Stimulated activated naive B cell treated with anti-CD40 and anti-IgM and Interleukin-4, amounts not matched to agents 10 μg/mL and 1 μg/mL and 100 μg/mL, for 72 hours (primary cell): Measurements from ENCODE around the gene TMEFF2.
A peak's percentile ranks its signal among the peaks of the same experiment; 100 is the strongest.
"Not testable (repeated sequence)": the region's sequence is repeated elsewhere in the genome, so short reads cannot be mapped to it uniquely, and the experiment has no call there.

ENCODE experiments used
- ATAC-seq, 2 donors: fragments of 150-1000 bp; cut with Tn5 transposase; replicated peaks; 2 replicates each; pipeline ENCODE4 v1.10.0; 2021; ENCODE audit warnings: moderate library complexity in 1 of 2
- DNase-seq: peaks from one replicate; pipeline ENCODE4 v3.0.0; 2021
- H3K27ac Mint-ChIP-seq: one replicate; pipeline ENCODE4 v1.8.0; 2022; ENCODE audit warnings: mild to moderate bottlenecking, mixed read lengths
- H3K27me3 Mint-ChIP-seq, 2 donors: one replicate each; pipeline ENCODE4 v1.8.0; 2022; ENCODE audit warnings: mixed read lengths in 2 of 2
- H3K36me3 Mint-ChIP-seq, 2 donors: one replicate each; pipeline ENCODE4 v1.8.0; 2022; ENCODE audit warnings: mixed read lengths in 2 of 2, mild to moderate bottlenecking in 1 of 2
- H3K4me1 Mint-ChIP-seq, 2 donors: one replicate each; pipeline ENCODE4 v1.8.0; 2022; ENCODE audit warnings: mixed read lengths in 2 of 2, mild to moderate bottlenecking in 1 of 2
- H3K4me3 Mint-ChIP-seq, 2 donors: one replicate each; pipeline ENCODE4 v1.8.0; 2022; ENCODE audit warnings: mild to moderate bottlenecking in 2 of 2, mixed read lengths in 2 of 2, moderate library complexity in 1 of 2
- H3K9me3 Mint-ChIP-seq, 2 donors: one replicate each; pipeline ENCODE4 v1.8.0; 2022; ENCODE audit warnings: mixed read lengths in 2 of 2, mild to moderate bottlenecking in 1 of 2

TMEFF2 gene

DNA sequence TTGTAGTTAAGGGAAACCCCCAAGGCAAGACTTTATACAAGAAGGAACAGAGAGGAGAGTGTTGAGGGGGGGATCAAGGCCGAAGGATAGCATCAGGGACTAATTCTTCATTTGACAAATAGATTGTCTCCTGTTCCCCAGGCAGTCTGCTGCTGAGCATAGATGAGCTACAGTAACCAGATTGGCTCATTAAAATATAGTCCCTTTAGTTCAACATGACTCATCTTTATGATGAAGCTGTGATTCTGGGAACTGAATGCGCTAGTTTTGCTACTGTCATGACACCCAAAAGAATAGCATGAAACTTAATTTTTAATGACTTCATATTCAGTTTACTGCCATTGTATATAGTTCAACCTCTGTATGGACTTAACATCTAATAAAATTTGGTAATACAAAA, 35.5 kb downstream of the TMEFF2 start:
- no peaks in the 10 kb centered on the region for H3K36me3 Mint-ChIP-seq
- no peak for DNase-seq
- no peak for ATAC-seq
- H3K4me3 Mint-ChIP-seq, result no peak overlapping the region
- H3K27me3 Mint-ChIP-seq, result no peaks in the 10 kb centered on the region
- peaks cover 8 to 16% of the 10 kb centered on the region in 2 donors for H3K4me1 Mint-ChIP-seq
- H3K27ac Mint-ChIP-seq, result no peak overlapping the region
- H3K9me3 Mint-ChIP-seq, result no peaks in the 10 kb centered on the region

DNA sequence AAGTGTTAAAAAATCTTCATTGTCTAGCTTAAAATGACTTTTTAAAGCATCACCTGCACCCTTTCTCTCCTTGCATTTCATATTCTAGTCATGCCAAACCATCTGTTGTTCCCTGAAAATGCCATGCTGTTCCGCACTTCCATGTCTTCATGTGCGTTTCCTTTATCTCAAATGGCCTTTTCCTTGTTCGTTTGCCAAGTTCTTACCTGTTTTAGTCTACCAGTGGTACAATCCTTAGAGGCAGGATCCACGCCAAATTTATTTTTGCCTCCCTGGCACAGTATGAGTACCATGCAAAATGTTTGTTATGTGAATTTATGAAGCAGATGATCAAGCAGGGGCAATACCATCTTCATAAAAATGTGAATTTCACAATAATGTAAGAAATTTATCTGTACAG, 37.0 kb downstream of the TMEFF2 start:
- ATAC-seq (no peak), DNase-seq (no peak)
- no peak overlapping the region for H3K27ac Mint-ChIP-seq

DNA sequence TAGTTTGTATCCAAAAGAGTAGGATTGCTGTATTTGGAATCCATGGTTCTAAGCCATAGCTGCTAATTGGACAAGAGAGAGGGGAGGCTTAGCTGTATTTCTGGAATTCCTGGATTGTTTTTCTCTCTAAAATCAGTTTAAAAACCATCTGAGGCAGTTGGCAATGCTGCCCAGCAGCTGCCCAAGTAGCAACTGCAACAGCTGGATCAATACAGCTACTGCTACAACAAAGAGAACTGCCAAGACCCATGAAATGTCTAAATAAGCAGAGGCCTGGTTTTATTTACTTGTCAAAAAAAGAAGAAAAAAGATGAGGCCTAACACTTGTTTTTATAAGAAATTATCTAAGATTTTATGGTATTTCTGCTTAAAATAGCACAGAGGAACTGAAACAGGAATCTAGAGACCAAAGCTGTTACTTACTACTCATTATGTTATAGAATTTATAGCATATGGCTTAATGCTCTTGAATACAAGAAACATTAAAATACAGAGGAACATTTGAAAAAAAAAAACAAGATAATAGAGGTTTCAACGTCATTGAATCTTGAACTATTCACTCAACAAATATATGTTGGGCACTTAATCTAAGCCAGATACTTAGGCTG, 39.1 kb downstream of the TMEFF2 start:
- H3K27me3 Mint-ChIP-seq, result no peaks in the 10 kb centered on the region
- H3K4me3 Mint-ChIP-seq, result no peak overlapping the region
- H3K4me1 Mint-ChIP-seq, result peaks cover 10 to 15% of the 10 kb centered on the region in 2 donors
- DNase-seq (no peak), ATAC-seq (peak; percentile 42 to 51)
- H3K27ac Mint-ChIP-seq, result no peak overlapping the region
- peaks cover 0 to 2% of the 10 kb centered on the region in 2 donors for H3K9me3 Mint-ChIP-seq
- no peaks in the 10 kb centered on the region for H3K36me3 Mint-ChIP-seq

More for the DNA sequence above, 37.0 kb downstream of the TMEFF2 start:
- H3K27me3 Mint-ChIP-seq, result no peaks in the 10 kb centered on the region
- H3K4me1 Mint-ChIP-seq, result peaks cover 8 to 16% of the 10 kb centered on the region in 2 donors
- H3K9me3 Mint-ChIP-seq, result no peaks in the 10 kb centered on the region
- no peak overlapping the region for H3K4me3 Mint-ChIP-seq
- H3K36me3 Mint-ChIP-seq, result no peaks in the 10 kb centered on the region

DNA sequence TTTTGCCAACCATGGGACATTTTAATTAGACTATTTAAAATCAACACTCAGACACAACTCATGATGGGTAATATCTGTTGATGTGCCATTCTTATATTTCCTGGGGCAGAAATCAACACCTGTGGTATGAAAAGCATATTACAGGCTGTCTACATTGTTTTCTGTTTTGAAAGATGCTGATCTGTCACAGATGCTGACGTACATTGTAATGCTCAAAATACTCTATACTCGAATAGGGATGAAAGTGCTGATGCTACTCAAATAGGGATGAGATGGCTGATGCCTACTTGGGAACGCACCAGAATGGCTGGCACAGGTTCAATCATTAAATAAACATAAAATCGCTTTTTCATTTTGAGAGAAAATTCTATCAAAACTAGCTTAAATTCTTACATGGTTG, 41.2 kb downstream of the TMEFF2 start:
- H3K4me1 Mint-ChIP-seq, result peaks cover 6 to 15% of the 10 kb centered on the region in 2 donors
- H3K4me3 Mint-ChIP-seq, result no peak overlapping the region
- no peak for ATAC-seq
- DNase-seq, result no peak
- no peak overlapping the region for H3K27ac Mint-ChIP-seq
- no peaks in the 10 kb centered on the region for H3K36me3 Mint-ChIP-seq
- peaks cover 0 to 2% of the 10 kb centered on the region in 2 donors for H3K9me3 Mint-ChIP-seq
- no peaks in the 10 kb centered on the region for H3K27me3 Mint-ChIP-seq

DNA sequence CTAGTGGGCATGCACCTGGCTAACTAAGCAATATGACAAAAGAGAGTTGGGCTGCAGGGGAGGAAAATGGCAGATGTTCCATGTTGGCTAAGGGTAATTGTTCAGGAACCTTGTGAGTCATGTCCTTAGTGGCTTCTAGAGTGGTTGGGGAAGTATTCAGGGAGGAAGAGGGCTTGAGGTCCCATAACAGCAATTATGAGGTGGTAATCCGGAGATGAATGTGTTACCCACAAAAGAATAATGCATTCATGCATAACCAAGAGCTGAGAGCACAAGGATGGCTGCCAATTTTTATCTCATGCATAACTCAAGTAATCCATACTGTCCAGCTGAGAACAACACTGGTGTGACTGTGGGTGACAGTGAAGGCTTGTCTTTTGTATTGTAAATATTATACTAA, 42.9 kb downstream of the TMEFF2 start:
- Mint-ChIP-seq H3K27me3 (no peaks in the 10 kb centered on the region), H3K9me3 (peaks cover 0 to 2% of the 10 kb centered on the region in 2 donors)

DNA sequence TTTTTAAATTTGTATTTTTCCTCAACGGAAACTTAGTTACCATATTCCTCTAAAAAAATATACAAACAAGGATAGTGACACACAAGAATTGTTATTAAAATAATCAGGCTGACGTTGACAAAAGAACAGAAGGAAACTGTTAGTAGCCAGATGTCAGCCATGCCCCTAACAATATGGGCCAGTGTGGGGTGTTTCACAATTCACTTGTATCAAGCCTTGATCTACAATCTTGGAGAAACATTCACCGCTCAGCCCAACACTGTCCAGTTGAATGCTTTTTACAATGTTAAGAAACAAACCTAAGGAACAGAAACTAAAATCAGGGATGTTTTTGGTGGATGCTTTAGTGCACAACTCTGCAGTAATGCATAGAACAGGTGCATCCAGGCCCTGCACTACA, 44.6 kb downstream of the TMEFF2 start:
- H3K27me3 Mint-ChIP-seq, result no peaks in the 10 kb centered on the region
- no peak overlapping the region for H3K4me3 Mint-ChIP-seq
- peaks cover 0 to 2% of the 10 kb centered on the region in 2 donors for H3K9me3 Mint-ChIP-seq
- DNase-seq (no peak), ATAC-seq (no peak)
- H3K27ac Mint-ChIP-seq, result no peak overlapping the region
- H3K36me3 Mint-ChIP-seq, result no peaks in the 10 kb centered on the region
- H3K4me1 Mint-ChIP-seq, result peaks cover 5 to 10% of the 10 kb centered on the region in 2 donors

More for the DNA sequence above, 42.9 kb downstream of the TMEFF2 start:
- Mint-ChIP-seq H3K4me1 (peaks cover 6 to 15% of the 10 kb centered on the region in 2 donors), H3K4me3 (no peak overlapping the region), H3K27ac (no peak overlapping the region), H3K36me3 (no peaks in the 10 kb centered on the region)
- ATAC-seq (peak; percentile 69 to 81), DNase-seq (no peak)

DNA sequence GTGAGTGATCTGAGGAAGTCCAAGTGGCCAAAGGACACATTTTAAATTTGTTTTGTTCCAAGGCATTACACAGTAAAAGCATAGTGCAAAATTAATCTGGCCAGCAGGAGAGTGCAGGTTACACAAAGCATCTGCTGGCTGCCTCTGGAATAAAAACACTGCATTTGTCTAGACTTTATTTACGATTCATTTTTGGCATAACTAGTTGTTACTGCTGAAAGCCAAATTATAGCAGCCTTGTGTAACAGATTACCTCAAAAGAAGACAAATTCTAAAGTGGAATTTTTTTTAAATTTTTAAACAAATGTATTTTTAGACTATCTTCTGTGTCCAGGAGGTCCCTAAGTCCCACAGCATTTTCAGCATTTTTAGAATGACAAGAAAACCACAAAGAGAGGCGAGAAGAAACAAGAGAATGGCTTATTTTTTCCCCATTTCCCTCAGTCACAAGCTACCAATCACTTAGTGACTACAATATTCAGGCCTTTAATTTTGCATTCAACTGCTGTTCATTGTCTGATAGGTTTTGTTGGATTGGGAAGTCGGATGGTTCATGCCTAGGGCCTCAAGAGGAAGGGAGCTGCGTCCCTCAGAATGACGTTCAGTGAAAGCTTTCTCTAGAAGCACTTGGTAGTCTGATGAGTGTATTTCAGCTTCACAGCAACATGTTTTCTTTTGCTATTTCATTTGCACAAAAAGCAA, 46.0 kb downstream of the TMEFF2 start:
- Mint-ChIP-seq H3K4me3 (no peak overlapping the region), H3K9me3 (peaks cover 0 to 2% of the 10 kb centered on the region in 2 donors), H3K36me3 (no peaks in the 10 kb centered on the region), H3K27ac (no peak overlapping the region), H3K4me1 (peaks cover 5 to 10% of the 10 kb centered on the region in 2 donors), H3K27me3 (no peaks in the 10 kb centered on the region)
- ATAC-seq (no peak), DNase-seq (no peak)

DNA sequence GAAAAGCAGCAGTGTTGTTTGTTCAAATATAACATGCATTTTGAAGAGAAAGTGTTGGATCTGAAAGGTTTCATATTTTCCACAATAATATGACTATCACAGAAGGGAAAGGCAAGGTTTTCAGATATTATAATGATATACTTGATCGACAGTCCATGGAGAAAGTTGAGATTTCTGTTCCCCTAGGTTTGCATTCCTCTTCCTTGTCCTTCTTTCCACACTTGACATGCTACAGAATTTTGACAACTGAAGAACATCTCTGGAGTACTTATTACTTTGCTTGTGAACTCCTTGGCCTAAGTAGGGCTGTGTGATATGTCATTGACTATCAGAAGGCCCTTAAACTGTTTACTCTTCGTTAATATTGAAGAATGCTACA, 46.5 kb downstream of the TMEFF2 start:
- no peak for ATAC-seq
- peaks cover 0 to 2% of the 10 kb centered on the region in 2 donors for H3K9me3 Mint-ChIP-seq

DNA sequence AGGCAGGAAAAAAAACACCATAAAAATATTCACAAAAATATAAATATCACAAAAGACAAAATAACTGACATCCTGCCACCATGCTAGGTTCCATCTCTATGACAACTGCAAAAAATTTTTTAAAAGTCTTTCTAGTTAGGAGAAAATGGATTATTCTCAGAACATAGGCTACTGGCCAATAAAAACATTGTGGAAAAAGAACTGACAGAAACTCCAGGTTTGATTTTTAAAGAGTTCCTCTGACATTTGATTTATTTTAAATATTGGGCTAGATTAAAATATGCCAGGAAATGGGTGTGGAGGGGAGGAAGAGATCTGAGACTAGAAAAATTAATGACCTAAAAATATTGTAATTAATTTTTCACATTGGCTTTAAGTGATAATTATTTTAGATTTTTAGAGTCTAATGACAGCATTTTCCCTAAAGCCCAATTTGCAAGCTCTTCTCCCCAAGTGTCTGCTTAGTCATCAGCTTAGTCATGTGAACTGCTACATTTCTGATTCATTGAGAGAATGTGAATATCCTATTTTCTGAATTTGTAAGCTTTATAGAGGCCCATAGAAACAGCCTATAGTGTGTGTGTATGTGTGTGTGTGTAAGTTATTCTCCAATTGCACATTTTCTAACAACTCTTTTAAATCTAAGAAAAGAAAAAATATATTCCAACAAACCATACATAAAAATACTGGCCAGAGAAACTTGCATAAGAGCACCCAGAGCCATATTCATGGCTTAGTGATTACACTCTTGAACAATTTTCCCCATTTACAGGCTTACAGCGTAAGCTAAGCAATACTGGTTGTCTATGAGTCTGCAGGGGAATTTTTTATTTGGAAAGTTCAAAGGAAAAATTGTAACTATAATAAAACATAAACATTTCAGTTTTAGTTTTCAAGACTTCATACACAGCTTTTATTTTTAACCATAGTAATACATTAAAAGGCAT, 48.4 kb downstream of the TMEFF2 start:
- Mint-ChIP-seq H3K36me3 (no peaks in the 10 kb centered on the region), H3K4me3 (no peak overlapping the region), H3K4me1 (peaks cover 0 to 3% of the 10 kb centered on the region in 2 donors), H3K9me3 (peaks cover 0 to 1% of the 10 kb centered on the region in 2 donors), H3K27ac (no peak overlapping the region), H3K27me3 (no peaks in the 10 kb centered on the region)
- no peak for ATAC-seq
- DNase-seq, result no peak

More for the DNA sequence above, 46.5 kb downstream of the TMEFF2 start:
- no peak overlapping the region for H3K27ac Mint-ChIP-seq
- H3K27me3 Mint-ChIP-seq, result no peaks in the 10 kb centered on the region
- H3K4me1 Mint-ChIP-seq, result peaks cover 5 to 10% of the 10 kb centered on the region in 2 donors
- DNase-seq, result no peak
- H3K4me3 Mint-ChIP-seq, result no peak overlapping the region
- no peaks in the 10 kb centered on the region for H3K36me3 Mint-ChIP-seq

DNA sequence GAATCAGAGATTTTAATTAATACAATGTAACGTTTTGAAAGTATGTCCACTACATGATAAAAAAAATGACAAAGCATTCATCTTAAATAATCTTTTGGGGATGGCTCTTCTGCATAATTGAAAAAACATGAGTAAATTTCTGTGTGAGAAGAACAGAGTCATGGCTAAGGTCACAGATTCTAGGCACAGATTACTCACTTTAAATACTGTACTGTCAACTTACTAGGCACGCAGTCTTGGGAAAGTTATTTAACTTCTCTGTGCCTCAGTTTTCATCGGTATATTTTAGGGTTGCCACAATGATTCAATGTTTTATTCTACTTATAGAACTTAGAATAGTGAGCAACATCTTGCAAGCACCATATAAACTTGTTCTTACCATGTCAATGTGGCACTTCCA, 49.2 kb downstream of the TMEFF2 start:
- H3K27ac Mint-ChIP-seq, result no peak overlapping the region
- H3K4me1 Mint-ChIP-seq, result no peaks in the 10 kb centered on the region
- H3K27me3 Mint-ChIP-seq, result no peaks in the 10 kb centered on the region
- ATAC-seq (no peak), DNase-seq (no peak)
- H3K36me3 Mint-ChIP-seq, result no peaks in the 10 kb centered on the region
- no peaks in the 10 kb centered on the region for H3K9me3 Mint-ChIP-seq
- H3K4me3 Mint-ChIP-seq, result no peak overlapping the region

DNA sequence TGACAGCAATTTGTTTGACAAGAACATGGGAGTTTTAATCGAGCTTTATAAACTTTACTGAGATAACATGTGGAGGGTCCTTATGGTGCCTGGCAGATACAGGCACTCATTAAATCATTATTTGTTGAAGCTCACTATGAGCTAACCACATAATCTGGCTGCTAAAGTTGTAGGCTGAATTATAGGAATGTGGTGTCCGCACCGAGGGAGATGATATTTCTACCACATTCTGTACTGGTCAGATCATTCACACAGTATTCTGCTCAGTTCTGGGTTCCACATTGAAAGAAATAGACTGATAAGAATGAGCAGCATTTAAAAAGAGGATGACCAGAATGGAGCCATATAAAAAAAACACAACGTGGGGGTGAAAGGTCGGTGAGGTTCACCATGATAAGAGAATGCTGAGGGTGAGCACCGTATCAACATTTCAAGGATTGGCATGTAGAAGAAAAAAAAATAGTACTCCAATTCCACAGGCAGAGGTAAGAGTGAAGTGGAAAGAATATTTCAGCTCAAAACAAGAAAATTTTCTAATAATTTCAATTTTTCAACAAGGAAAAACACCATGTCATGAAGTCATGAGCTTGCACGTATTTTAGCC, 54.4 kb downstream of the TMEFF2 start:
- H3K9me3 Mint-ChIP-seq, result no peaks in the 10 kb centered on the region
- no peaks in the 10 kb centered on the region for H3K36me3 Mint-ChIP-seq
- H3K27ac Mint-ChIP-seq, result no peak overlapping the region
- no peak for ATAC-seq
- no peak overlapping the region for H3K4me3 Mint-ChIP-seq
- DNase-seq, result no peak
- no peaks in the 10 kb centered on the region for H3K4me1 Mint-ChIP-seq
- no peaks in the 10 kb centered on the region for H3K27me3 Mint-ChIP-seq

DNA sequence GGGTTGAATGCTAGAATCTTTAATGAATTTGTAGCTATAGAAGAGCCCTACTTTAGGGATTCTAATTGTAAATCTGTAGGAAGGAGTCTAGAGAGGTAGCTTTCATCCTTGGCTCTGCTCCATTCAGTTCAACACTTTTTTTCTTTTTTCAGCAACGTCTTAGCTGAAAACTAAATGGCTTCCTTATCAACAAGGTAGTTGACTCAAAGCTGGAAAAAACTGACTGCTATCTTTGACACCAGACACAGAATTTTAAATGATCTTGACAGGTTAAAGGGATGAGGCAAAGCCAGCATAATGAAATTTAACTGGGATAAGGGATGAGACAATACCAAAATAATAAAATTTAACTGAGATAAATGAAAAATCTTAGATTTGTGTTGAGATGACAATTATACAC, 54.9 kb downstream of the TMEFF2 start:
- no peaks in the 10 kb centered on the region for H3K27me3 Mint-ChIP-seq
- DNase-seq (no peak), ATAC-seq (no peak)
- no peaks in the 10 kb centered on the region for H3K36me3 Mint-ChIP-seq
- no peaks in the 10 kb centered on the region for H3K4me1 Mint-ChIP-seq
- H3K4me3 Mint-ChIP-seq, result no peak overlapping the region
- no peak overlapping the region for H3K27ac Mint-ChIP-seq
- H3K9me3 Mint-ChIP-seq, result no peaks in the 10 kb centered on the region

DNA sequence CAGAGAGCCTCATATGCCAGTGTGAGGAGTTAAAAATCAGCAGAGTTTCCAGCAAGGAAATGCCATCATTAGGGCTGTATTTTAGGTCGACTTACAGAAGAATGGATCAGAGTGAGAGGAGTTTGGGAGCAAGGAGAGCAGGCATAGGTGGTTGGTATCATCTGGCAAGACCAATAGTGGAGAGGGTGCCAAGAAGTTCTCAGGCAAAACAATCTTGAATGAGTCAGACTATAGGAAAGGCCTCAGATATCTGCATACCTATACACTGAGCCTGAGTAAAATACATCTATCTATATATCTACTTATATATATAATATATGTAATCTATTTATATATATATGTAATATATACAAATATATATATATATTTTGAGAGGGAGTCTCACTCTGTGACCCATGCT, 57.3 kb downstream of the TMEFF2 start:
- no peaks in the 10 kb centered on the region for H3K4me1 Mint-ChIP-seq

DNA sequence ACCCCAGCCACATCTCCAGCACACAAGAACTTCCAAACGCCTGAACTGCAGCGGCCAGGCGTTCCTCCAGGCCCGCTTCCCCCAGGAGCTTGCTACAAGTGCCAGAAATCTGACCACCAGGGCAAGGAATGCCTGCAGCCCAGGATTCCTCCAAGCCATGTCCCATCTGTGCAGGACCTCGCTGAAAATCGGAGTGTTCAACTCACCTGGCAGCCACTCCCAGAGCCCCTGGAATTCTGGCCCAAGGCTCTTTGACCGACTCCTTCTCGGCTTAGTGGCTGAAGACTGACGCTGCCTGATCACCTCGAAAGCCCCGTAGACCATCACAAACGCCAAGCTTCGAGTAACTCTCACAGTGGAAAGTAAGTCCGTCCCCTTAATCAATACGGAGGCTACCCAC, 62.1 kb downstream of the TMEFF2 start:
- H3K27ac Mint-ChIP-seq, H3K4me3 Mint-ChIP-seq, ATAC-seq, DNase-seq, H3K4me1 Mint-ChIP-seq, H3K27me3 Mint-ChIP-seq, H3K9me3 Mint-ChIP-seq, H3K36me3 Mint-ChIP-seq: not testable (repeated sequence)

More for the DNA sequence above, 57.3 kb downstream of the TMEFF2 start:
- Mint-ChIP-seq H3K9me3 (no peaks in the 10 kb centered on the region), H3K27ac (no peak overlapping the region), H3K36me3 (no peaks in the 10 kb centered on the region), H3K4me3 (no peak overlapping the region), H3K27me3 (no peaks in the 10 kb centered on the region)
- DNase-seq (no peak), ATAC-seq (no peak)
